NCI-H1436 treated with DMSO at 0.1 percent for 48 hours (cell line): Measurements from ENCODE around the gene GPRIN1.
"Not testable (repeated sequence)": the region's sequence is repeated elsewhere in the genome, so short reads cannot be mapped to it uniquely, and the experiment has no call there.

Experiments used
- DNase-seq: peaks from one replicate; lab custom pipeline; 2025; lab: John Stamatoyannopoulos, UW

GPRIN1 gene

GRCh38 chr5:176624938-176625337 is 15.0 kb upstream of the GPRIN1 start:
- no peak for DNase-seq

DNA sequence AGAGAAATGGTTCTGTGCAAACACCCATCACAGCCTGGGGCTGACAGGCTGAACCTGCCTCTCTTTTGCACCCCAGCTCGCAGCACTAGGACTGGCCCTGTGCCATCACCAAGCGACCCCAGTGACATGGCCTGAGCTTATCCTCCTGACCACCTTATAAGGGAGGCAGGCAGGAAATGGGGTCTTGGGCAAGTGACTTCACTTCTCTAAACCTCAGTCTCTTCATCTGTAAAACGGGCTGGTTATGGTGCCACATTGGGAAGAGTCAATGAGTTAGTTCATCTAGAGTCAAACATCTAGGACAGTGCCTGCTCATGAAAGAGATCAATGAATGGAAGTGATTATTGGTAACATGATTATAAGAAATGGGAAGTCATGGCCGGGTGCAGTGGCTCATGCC is 14.2 kb upstream of the GPRIN1 start:
- DNase-seq = no peak

- no peak for DNase-seq
These were observed 11.7 kb upstream of the GPRIN1 start for GRCh38 chr5:176621661-176622079.

- DNase-seq = no peak
These were observed 10.5 kb upstream of the GPRIN1 start for GRCh38 chr5:176620333-176620981.

DNA sequence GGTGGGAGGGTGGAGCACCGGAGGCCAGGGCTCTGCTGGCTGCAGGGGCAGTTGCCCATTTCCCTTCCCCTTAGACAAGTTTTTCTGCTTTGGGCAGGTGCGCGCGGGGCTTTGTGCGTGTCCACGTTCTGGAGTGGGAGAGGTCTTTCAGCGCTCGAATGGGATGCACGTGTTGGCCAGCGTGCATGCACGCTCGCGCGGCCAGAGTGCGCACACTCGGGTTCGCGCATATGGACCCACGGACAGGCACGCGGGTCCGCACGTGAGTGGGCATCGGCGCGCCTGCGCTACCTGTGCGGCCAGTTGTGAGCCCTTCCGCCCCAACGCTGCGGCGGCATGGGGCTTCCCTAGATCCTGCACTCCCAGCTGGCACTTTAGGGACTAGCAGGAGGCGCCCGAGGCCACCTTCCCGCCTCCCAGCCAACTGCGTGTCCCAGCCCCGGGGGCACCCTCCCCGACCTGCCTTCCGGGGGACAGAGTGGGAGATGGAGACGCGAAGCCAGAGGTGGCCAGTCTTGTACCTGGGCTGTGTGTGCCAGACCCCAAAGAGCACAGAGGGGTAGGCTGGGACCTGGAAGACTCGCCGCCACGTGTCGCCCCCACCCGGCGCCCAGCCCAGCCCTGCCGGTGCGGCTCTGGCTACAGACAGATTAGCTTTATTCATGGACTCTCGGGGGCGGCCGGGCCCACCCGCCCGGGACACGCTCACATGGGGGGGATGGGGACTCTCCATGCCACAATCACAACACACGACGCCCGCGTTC is 9.8 kb upstream of the GPRIN1 start:
- no peak for DNase-seq

GRCh38 chr5:176619203-176619568 is 9.2 kb upstream of the GPRIN1 start:
- no peak for DNase-seq

GRCh38 chr5:176618783-176619182 is 8.8 kb upstream of the GPRIN1 start:
- DNase-seq = no peak

- no peak for DNase-seq
These were observed 6.6 kb upstream of the GPRIN1 start for GRCh38 chr5:176616511-176616910.

GRCh38 chr5:176614805-176615478 is 5.0 kb upstream of the GPRIN1 start:
- no peak for DNase-seq

- DNase-seq = no peak
These were observed 2.9 kb upstream of the GPRIN1 start for GRCh38 chr5:176612855-176613254.

DNA sequence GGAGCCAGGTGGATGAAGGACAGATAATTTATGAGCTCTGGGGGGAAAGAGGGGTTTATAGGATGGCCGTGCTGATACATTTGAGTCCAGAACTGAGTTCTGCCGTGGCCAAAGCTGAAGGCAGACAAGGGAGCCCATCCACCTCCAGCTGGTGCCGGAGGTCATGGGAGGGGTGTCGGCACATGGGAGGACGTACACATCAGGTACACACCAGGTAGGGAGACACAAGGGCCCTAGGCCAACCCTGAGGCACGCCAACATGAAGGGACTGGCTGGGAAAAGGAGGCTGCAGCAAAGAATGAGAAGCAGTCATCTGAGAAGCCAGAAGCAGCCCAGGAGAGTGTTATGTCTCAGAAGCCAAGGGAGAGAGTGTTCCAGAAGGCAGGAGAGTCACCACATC is 2.1 kb upstream of the GPRIN1 start:
- DNase-seq = no peak

DNA sequence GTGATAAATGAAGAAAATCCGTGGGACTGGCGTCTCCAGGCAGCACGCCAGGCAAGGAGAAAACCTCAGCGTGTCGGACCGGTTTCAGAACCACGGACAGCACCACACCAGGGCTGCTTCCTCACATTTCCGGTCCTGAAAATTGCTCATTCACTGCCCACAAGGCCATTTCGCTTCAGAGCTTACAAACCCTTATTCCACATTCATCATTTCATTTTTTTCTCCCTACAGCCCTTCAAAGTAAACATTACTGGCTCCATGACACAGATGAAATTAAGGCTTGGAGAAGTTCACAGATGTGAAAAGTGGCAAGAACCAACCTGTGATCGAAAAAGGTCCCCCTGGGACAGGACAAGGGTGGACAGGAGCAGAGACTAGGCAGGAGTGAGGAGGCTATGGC is 1.5 kb upstream of the GPRIN1 start:
- DNase-seq = no peak

DNA sequence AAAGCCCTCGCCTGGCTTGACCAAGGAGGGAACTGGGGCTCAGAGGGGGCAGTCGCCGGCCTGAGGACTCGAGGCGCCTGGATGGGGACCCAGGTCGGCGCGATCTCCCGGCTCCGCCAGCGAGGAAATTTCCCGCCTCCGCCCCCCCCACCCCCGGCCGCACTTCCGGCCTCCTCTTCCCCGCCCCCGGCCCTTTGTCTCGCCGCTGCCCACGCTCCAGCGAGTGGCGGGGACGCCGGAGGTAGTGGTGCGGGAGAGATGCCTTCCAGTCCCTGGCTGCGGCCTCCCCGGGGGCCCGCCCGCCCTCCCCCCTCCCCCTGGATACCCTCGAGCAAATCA is 448 bp upstream of the GPRIN1 start:
- DNase-seq = no peak

DNA sequence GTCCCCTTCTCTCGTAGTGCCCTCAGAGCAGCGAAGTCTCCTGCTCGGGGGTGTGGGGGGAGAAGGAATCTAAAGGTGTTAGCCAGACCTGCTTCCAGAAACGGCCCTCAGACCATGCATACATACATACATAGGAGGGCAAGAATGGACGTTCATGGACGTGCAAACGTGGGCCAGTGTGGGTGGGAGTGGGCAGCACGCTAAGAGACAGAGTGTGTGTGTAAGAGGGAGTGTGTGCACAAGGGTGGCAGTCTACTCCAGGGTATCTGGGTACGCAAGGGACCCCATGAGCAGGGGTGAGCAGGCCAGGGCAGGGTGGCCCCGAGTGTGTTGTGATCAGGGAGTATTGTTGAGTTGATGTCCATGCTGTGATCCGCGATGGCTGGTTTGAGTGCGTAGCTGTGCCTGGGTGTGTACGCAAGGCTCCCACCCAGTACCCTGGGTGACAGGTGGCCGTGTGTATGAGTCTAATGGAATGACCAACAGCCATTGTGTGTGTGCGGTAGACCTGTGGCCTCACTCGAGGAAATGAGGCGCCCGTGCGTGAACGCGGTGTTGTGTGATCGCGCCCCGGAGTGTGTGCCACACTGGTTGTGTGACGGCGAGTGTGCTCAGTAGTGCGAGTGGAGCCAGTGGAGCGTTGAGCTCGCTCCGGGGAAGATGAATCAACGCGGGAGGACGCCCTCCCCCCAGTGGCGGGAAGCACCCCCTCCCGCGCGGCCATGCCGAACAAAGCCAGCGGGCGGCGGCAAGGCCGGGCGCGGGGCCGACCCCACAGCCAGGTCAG is 826 bp downstream of the GPRIN1 start:
- no peak for DNase-seq

DNA sequence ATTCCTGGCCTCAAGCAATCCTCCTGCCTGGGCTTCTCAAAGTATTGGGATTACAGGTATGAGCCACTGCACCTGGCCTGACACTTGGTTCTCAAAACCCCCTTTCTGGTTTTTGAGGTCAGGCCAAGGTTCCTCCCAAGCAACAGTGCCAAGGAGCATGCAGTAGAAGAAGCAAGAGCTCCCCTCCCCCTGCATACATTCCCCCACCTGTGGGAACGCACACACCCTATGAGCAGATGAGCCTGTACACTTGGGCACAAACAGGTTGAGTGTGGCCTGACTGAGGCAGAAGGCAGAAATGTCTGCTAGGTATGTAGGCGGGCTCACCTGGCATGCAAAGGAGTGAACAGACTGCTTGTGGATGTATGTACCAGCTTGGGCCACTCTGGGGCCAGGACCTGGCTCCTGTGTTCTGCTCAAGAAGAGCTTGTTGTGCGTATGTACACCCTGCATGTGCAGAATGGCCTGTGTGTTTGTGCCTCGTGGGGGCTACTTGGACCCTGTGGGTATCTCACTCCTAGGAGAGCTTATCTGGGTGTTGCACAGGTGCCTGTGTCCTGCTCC is 1.7 kb downstream of the GPRIN1 start:
- no peak for DNase-seq

- DNase-seq = no peak
These were observed 3.1 kb downstream of the GPRIN1 start for GRCh38 chr5:176606875-176607274.

DNA sequence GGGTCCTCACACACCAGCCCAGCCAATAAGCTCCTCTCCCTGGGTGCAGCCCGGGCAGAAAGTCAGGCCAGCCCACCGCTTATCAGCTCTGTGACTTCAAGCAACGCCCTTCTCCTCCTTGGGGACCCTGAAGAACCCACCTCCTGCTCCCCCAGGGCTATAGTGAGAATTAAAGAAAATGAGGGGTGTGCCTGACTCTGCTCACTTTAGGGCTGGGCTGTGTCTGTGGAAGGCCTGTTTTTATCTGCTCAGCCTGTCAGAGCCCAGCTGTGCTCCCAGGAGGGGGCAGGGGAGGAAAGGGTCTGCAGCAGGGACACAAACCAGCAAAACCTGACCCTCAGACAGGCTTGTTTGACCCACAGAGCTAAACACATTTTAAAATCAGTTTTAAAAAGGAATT is 3.9 kb downstream of the GPRIN1 start:
- no peak for DNase-seq

- DNase-seq = no peak
These were observed 6.9 kb downstream of the GPRIN1 start for GRCh38 chr5:176603091-176603490.

GRCh38 chr5:176601901-176602482 is 8.0 kb downstream of the GPRIN1 start:
- DNase-seq = no peak

DNA sequence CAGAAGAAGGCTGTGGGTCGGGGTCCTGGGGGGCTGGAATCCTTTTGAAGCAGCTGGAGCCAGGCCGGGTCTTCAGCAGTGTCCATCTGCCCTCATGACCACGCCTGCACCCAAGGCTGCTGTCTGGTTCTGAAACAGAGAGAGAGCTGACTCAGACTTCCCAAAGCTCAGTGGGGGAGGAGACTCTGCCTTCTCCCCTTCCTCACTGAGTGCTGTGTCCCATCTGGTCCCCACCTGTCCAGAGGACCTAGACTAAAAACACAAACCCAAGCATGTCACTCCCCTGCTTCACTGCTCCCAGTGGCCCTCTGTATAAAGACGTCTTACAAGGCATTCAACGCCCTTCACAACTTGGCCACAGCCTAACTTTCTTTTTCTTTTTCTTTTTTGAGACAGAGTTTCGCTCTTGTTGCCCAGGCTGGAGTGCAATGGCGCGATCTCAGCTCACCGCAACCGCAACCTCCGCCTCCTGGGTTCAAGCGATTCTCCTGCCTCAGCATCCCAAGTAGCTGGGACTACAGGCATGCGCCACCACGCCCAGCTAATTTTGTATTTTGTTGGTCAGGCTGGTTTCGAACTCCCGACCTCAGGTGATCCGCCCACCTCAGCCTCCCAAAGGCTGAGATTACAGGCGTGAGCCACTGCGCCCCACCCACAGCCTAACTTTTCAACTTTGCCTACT is 10.1 kb downstream of the GPRIN1 start:
- not testable (repeated sequence) for DNase-seq
